Epithelial cell of prostate (primary cell): ENCODE data around the gene IPP.
A peak's percentile ranks its signal among the peaks of the same experiment; 100 is the strongest.
"Not testable (repeated sequence)": the region's sequence is repeated elsewhere in the genome, so short reads cannot be mapped to it uniquely, and the experiment has no call there.

Experiments used
- DNase-seq: peaks from one replicate; pipeline ENCODE4 v3.0.0-alpha.2; 2011; ENCODE audit warnings: low read depth, low spot score
- H3K27ac ChIP-seq: fragments of 450-650 bp; 2 replicates; pipeline ENCODE4 v1.5.1; 2017; ENCODE audit warnings: mild to moderate bottlenecking

The IPP gene

DNA sequence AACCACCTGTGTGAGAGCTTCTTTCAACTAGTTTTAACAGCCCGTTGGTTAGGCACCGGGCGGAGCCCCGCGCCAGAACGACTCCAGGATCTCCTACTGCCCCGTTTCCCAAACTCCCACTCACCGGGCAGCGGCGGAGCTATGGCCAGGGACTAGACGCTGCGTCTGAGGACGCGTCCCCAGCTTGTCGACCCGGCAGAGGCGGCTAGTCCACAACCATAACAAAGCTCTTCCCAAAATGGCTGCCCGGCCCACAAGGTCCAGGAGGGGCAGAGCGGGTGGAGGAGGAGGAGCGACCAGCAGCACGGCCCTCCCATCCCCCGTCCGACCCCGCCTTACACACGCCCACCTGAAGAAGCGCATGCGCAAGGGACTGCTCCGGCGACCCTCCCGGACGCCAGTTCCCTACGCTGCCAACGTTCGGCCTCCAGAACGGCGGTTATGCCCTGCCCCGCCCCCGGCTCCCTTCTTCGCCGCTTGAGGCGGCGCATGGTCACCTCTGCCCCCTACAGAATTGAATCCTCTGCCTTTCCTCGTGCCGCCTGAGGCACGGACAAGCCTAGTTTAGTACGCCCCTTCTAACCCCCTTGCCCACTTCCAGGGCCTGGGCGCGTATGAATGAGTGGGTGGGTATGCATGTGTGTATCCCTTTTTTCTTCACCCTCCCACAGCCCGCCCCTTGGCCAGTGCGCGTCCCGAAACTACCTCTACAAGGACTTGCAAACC lies 64.0 kb downstream of the IPP start, which contains the start of gene GPBP1L1:
TSS of gene GPBP1L1 (minus strand) at position 246 of the 726 bp plus-strand sequence. CDS start 27,446 bp downstream, outside the sequence.
- peak within 1 kb of the TSS; percentile 97 for H3K27ac ChIP-seq
- DNase-seq, result peak; percentile 89

DNA sequence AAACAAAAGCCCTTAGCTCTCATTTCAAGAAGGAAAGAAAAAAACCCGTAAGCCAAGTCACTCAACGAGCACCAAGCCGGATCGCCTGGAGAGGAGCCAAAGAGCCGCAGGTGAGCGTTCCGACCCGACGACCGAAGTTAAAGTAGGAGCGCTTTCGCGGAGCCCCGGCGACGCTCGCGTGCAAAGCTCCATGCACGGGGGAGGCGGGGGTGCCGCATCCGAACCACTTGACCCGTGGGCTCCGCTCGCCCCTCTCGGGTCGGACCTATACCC lies 64.5 kb downstream of the IPP start:
- DNase-seq, result no peak
- peak overlapping the region; percentile 97 for H3K27ac ChIP-seq

DNA sequence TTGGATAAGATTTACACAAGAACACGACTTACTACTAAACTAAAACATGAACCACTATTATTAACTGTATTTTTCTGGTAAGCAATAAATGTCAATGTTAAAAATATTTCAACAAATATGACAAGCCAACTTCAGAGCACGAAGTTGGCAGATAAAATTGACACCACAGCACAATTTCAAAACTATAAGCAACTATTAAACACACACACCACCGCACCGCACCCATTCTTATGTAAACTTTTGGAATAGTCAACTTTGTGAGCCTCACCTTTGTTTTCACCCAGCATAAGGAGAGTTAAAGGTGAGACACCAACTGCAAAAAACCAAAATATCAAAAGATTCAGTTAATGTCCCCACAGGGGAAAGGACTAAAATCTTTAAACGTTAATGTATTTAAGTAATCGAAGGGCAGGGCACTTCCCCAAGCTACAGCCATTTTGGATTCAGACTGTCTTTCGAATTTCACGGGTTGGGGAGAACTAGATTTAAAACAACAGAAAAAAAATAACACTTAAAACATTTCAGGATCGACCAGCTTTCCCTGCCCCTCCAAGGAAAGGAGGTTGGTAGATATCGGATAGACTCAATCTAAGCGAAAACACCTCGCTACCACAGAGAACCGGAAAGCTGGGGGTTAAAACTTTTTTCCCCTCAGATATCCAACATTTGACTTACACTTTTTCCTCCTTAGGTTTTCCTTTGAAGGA lies 65.0 kb downstream of the IPP start:
- peak overlapping the region; percentile 97 for H3K27ac ChIP-seq
- no peak for DNase-seq

DNA sequence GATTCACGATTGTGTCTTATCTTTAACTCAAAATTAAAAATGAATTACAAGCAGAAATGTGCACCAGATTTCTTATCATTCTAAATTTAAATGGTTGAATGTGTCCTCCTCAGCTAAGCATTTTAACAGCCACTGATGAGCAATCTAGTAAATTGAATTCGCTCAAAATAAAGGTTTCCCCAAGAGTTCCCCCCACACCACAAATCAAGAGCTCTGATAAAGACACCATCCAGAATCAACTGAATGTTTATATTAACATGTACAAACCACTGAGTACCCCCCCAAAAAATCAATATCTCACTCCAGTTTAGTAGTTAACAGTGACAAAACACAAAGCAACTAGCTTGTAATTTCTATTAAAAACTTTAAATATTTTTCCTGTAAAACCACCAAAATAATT lies 66.1 kb downstream of the IPP start:
- no peak overlapping the region for H3K27ac ChIP-seq
- no peak for DNase-seq

DNA sequence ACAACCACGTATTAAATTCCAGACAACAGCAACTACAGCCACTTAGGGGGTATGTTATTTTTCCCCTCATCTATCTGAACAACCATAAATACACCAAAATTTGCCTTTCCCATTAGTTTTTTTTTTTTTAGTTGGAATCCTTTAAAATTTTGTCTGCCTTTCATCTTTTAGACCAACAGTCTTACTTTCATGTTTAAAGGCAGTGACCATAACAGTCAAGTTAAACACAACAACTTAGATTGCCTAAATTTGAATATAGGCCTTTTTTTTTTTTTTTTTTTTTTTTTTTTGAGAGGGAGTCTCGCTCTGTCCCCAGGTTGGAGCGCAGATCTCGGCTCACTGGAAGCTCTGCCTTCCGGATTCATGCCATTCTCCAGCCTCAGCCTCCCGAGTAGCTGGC lies 67.5 kb downstream of the IPP start:
- no peak for DNase-seq
- H3K27ac ChIP-seq, result no peak overlapping the region

DNA sequence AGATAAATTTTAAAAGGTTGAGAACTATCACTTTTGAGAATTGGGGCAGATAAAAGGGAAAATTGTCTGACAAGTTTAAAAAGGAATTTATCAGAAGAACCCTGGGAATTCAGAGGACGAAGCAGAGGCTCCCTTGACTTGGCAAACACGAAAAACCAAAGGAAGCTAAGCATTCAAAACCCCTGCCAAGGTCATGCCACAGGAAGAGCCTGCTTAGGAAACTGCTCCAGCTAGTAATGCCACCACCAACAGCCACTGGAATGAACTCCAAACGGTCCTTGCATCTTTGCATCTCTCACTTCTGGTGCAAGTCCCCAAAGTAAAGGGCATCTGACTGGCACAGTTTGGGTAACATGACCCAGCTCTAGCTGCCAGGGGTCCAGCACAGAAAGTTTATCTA lies 71.3 kb downstream of the IPP start:
- DNase-seq, result no peak

DNA sequence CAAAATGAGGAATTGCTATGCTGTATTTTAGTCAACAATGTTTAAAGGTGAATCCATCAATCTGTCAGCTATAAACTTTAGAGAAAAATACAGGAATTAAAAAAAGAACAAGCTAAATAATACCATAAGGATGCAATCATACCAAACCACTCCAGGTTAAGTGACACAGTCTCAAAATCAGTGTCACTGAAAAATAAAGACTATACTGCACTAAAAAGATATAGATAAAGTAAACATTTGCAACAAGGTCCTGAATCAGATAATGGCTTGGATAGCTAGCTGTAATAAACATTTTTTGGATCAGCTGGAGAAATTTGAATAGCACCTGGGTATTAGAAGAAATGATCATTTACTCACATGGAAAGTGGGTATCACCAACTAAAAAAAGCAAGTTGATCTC lies 72.0 kb downstream of the IPP start:
- no peak for DNase-seq
- no peak overlapping the region for H3K27ac ChIP-seq

More for the DNA sequence above, 71.3 kb downstream of the IPP start:
- H3K27ac ChIP-seq, result no peak overlapping the region

DNA sequence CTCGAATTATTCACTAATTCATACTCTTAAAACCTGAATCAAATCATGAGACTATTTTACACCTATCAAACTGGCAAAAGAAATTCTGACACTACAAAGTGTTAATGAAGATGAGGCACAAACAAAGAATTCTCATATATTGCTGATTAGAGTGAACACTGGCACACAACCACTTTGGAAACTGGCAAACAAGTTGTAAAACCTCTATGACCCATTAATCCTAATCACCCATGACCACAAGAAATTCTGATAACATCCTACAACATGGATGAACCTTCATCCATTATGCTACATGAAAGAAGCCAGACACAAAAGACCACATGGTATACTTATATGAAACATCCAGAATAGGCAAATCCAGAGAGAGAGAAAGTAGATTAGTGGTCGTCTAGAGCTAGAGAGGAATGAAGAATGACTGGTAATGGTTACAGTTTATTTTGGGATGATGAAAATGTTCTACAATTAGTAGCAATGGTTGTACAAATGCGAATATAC lies 72.7 kb downstream of the IPP start:
- DNase-seq, result no peak
- H3K27ac ChIP-seq, result no peak overlapping the region

DNA sequence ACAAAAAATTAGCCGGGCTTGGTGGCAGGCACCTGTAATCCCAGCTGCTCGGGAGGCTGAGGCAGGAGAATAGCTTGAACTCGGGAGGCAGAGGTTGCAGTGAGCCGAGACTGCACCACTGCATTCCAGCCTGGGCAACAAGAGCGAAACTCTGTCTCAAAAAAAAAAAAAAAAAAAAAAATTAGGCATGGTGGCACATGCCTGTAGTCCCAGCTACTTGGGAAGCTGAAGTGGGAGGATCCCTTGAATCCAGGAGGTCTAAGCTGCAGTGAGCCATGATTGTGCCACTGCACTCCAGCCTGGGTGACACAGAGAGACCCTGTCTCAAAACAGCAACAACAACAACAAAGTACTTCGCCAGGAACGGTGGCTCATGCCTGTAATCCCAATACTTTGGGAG lies 73.9 kb downstream of the IPP start:
- H3K27ac ChIP-seq, DNase-seq: not testable (repeated sequence)

DNA sequence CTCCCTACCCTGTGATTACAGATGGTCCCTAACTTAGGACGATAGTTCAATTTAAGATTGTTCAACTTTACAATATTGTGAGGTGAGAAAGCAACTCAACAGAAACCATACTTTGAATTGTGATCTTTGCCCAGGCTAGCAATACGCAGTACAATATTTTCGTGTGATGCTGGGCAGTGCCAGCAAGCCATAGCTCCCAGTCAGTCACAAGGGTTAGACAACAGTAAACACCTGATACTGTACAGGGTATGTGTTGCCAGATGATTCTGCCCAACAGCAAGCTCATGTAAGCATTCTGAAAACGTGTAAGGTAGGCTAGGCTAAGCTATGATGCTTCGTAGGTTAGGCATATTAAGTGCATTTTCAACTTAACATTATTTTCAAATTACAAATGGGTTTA lies 76.0 kb downstream of the IPP start:
- H3K27ac ChIP-seq, result peak overlapping the region; percentile 21
- no peak for DNase-seq

DNA sequence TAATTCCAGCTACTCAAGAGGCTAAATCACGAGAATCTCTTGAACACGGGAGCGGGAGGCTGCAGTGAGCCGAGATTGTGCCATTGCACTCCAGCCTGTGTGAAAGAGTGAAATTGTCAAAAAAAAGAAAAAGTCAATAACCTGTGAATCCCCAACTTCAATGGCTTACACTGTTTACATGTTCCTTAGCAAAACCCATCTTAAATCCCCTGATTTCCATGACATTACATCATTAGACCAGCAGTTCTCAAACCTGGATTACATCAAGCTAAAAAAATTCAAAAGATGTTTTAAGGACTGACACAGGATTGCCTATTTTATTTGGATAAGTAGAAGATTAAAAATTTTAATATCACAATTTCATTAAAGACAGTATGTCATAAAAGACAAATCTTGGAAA lies 76.5 kb downstream of the IPP start:
- DNase-seq, result no peak
- H3K27ac ChIP-seq, result peak overlapping the region; percentile 21

DNA sequence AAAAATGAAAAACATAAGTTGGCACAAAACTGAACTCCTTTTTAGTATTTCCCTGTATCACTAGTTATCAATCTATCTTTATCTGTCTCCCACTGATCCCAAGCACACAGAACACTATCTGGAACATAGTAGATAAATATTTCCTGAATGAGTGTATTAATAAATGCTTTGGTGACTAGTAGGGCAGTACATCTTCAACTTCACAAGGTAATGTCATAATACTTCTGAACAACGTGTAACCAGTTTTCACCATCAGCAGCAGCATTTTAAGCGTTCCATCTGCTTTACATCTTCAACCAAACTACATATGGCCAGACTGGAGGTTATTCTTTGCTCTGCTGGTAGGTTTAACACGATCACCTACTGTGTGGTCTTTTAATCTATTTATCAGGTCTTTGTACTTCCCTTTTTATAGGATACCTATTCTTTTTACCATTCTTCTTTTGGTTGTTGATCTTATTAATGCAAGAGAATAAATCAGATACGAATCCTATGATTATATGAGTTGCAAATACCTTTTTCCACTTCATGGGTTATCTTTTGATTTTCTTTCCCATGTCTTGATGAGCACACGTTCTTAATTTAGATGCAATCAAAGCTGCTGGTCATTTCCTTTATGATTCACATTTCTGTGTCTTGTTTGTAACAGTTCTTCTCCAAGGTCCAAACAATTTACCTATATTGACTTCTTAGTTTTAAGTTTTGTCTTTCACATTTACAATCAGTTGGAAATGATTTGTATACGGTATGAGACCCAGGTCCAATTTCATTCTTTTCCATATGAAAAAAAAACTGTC lies 80.4 kb downstream of the IPP start:
- no peak for DNase-seq
- peak overlapping the region; percentile 50 for H3K27ac ChIP-seq

DNA sequence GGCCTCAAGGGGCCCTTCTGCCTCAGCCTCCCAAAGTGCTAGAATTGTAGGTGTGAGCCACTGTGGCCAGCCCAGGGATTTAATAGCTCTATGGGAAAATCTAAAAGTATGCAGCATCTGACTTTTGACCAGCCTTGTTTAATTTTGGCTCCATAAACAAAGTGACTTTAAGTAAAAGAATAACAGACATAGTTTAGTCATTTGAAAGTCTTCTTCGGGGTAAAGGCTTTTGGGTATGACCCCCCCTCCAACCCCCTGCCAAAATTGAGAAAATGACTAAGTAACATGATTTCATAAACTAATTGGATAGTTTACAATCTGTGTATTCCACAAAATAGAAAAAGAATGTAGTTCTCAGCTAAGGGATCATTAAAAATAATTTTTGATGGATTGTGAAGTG lies 81.1 kb downstream of the IPP start:
- no peak for DNase-seq
- H3K27ac ChIP-seq, result peak overlapping the region; percentile 50

DNA sequence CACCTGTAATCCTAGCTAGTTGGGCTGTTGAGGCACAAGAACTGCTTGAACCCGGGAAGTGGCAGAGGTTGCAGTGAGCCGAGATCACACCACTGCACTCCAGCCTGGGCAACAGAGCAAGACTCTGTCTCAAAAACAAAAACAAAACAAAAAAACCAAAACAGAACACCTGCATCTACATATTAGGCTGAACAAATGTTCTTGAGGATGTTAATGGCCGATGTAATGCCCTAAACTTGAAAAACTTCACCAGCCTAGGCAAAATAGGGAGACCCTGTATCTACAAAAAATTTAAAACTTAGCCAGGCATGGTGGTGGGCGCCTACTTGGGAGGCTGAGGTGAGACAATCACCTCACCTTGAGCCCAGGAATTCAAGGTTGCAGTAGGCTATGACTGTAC lies 81.9 kb downstream of the IPP start:
- no peak for DNase-seq
- H3K27ac ChIP-seq, result no peak overlapping the region

DNA sequence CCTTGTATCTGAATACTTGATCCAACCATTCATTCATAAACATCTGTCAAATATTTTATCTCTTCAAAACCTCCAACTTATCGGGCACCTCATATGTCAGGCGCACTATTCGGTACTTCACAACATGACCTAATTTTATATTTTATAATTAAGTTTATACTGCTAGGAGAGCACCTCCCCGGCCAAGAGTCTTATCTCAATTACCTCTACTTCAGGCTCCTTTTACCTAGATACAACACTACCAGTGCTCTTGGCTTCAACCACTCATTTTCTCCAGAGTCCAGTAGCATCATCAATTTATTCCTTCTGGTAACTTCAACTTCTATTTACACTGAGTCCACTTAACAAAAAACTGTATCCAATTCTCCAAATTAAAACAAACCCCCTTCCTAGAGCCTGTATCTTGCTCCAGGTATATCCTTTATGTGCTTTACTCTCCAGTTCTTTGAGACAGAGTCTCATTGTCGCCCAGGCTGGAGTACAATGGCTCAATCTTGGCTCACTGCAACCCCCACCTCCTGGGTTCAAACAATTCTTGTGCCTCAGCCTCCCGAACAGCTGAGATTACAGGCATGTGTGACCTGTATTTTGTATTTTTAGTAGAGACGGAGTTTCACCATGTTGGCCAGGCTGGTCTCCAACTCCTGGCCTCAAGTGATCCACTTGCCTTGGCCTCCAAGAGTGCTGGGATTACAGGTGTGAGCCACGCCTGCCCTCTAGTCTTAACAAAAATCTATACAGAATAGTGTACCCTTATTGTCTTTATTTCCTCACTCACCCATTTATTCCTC lies 82.9 kb downstream of the IPP start:
- H3K27ac ChIP-seq, result no peak overlapping the region
- DNase-seq, result no peak

DNA sequence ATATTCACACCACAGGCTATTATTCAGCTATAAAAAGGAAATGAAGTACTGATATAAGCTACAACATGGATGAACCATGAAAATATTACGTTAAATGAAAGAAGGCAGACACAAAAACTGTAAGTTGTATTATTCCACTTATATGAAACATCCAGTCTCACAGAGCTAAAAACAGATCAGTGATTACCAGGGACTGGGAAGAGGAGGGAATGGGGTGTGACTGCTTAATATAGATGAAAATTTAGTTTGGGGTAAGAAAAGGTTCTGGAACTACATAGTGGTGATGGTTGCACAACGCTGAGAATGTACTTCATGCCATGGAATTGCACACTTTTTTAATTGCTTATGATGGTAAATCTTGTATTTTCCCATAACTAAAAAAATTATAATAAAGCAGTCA lies 83.6 kb downstream of the IPP start:
- DNase-seq, result no peak

DNA sequence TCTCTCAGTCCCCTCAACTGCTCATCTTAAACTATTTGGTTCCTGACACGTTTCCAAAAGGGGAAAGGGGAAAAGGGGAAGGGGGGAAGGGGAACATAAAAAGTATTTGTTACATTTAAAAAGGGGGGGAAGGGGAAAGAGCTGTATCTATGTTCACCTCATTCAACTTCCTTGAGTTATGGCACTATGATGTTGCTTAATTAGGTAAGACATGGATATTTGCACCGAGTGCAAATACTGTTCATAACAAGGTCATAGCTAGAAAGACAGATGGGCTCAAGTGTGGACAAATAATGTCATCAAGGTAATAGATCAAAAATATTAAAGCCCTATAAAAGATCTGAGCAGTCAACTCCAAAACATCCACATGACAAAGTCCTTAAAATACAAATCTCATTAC lies 90.1 kb downstream of the IPP start:
- H3K27ac ChIP-seq, result no peak overlapping the region
- DNase-seq, result no peak

More for the DNA sequence above, 83.6 kb downstream of the IPP start:
- no peak overlapping the region for H3K27ac ChIP-seq

DNA sequence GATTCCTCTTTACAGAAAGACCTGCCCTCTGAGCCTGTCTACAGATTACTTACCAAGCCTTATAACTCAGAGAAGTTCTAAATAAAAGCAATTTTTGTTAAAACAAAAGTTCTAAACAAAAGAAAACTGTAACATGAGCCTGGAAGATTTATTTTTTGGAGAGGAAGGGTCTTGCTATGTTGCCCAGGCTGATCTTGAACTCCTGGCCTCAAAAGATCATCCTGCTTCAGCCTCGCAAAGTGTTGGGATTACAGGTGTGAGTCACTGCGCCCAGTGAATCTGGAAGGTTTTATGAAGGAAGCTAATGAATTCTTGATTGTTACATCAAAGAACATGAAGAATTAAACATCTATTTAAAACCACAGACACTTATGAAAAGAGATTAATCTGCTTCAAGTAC lies 91.2 kb downstream of the IPP start:
- no peak overlapping the region for H3K27ac ChIP-seq
- no peak for DNase-seq

DNA sequence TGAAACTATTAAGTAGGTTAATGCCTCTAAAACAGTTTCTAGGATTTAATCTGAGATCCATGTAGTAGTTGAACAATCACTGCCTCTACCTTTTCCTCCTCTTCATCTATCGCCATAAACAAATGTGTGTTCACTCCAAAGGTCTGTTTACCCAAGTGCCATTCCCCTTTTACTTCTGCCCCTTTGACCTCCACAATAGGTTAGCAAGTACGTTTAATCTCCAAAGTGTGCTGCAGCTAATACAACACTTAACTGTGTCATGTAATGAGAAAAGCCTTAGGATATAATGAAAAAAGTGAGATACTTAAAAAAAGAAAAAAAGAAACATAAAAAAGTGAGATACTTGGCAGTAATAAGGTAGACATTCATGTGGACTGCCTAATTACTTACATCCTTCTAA lies 92.3 kb downstream of the IPP start:
- DNase-seq, result no peak
- H3K27ac ChIP-seq, result no peak overlapping the region

DNA sequence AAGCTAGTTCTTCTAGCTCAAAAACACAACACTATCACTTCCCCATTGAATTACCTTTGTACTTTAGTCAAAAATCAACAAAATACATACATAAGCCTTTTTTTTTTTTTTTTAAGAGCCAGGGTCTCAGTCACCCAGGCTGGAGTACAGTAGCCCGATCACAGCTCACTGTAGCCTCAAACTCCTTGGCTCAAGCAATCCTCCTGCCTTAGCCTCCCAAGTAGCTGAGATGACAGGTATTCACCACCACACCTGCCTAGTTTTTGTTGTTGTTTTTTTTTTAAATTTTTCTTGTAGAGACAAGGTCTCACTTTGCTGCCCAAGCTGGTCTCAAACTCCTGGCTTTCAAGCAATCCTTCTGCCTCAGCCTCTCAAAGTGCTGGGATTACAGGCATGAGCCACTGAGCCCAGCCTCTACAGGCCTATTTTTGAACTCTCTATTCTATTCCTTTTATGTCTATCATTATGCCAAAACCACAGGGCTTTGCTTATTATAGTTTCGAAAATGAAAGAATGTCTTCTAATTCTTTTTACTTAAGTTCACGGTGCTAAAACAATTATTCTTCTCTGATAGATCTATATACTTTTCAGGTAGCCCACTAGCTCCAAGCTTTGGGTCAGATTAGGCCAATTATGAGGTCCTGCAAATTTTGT lies 93.8 kb downstream of the IPP start:
- DNase-seq, result no peak
- H3K27ac ChIP-seq, result no peak overlapping the region
